Activated T-cell treated with anti-CD3 and anti-CD28 coated beads for 1 hour (primary cell): ENCODE results near the gene NRXN2.

Experiments used
- DNase-seq: peaks from one replicate; pipeline ENCODE4 v3.0.0-alpha.2; 2020; ENCODE audit warnings: low read depth

NRXN2 gene

DNA sequence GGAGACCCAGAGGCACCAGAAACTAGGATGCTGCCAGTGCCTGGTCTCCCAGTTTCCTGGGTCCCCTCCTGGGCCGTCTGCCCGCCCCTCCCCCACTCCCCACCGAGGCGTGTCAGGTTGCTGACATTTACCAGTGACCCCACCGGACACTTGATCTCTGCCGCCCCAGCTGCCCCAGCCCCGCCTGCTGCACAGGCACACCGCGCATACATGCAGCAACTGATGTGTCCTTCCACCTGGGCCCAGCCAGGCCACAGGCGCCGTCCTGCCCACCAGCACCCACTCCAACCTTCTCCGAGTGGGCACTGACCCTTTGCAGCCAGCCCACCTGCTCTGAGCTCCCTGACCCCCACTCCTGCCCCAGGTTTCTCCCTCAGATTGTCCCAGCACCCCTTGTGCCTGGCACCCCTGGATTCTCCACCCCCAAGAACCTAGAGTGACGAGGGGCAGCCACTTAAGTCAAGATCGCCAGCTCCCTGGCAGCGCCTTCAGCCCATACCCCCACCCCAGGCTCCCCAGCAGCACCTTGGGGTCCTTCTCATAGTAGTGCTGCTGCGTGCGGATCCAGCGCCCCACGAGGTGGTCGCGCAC is 36.2 kb upstream of the NRXN2 start:
- DNase-seq = no peak

DNA sequence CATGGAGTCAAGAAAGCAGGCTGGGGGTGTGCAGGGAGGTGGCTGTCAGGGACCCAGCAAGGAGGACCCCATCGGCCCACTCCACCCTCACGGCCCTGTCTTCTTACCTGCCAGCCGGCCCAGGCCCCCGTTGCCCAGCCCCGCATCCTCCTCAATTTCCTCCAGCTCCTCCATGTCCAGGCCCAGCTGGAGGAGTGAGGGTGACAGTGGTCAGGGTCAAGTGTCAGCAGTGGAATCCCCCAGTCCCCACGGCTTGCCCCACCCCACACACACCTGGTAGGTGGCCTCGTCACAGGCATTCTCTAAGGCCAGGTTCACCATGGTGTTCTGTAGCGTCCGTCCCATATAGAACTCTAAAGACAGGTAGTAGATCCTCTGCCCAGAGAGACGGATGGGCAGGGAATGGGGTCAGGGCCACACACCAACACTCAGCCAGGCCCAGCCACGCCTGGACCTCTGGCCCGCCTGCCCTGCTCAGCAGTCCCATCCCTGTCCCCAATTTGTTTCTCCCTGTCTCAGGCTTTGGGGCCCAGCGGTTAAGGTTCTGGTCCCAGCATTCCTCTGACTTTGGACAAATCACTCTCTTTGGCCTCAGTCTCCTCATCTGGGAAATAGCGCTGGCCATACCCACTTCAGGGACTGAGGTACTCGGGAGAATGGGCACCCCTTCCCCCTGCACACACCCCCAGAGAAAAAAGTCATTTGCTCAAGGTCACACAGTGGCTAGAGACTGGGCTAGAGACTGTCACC is 35.5 kb upstream of the NRXN2 start:
- DNase-seq = no peak

DNA sequence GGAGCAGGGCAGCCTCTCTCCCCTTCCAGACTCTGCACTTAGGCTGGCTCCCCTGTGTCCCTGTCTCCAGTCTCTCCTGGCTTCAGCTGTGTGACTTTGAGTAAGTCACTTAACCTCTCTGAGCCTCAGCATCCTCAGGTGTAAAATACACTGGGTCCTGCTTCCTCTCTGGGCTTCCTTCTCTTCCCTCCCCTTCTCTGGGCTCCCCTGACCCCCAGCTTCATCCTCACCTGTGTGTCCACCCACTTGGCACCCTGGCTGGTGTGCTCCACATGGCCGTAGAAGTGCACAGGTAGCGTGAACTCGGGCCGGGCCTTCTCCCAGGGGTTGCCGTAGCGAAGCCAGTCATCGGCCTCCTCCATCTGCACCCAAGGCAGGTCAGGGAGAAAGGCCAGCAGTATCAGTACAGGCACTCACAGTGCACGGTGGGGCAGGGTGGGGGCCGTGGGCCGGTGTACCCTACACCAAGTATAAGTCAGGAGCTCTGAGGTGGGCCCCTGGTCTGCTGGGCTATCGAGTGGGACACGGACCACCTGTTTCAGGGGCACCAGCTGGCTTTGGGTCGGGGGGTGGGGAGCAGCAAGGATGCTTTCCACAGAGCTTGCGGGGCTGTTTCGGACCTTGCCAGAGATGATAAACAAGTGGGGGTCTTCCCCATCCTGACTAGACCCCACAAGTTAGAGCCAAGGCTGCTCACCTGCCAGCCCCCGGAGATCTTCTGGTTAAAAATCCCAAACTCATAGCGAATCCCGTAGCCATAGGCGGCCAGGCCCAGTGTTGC is 34.7 kb upstream of the NRXN2 start:
- no peak for DNase-seq

DNA sequence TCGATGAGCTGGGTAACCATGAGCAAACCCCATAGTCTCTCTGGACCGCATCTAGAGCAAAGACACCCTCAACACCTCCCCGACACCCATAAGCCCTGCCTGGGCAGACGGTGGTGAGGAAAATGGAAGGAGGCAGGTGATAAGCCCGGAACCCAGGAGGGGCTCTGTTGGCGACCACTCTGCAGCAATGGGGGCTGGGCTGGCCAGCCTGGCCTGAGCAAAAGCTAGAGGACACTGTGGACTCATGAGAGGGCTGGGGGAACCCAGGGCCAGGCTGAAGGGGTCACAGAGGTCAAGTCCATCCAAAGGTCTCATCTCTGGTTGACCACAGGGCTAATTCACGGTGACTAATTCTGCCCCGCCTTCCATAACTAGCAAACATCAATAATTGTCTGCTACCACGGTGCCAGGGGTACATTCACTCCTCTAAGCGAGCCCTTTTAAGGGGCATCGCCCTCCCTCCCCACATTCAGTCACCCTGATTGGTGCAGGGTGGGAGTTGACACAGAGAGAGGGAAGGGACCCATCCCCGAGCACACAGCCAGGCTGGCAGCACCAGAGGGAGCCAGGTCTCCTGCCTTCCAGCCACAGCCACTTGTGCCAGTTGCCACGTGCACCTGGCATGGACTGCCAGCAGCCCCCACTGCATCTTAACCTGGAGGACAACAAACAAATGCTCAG is 32.8 kb upstream of the NRXN2 start:
- DNase-seq = no peak

DNA sequence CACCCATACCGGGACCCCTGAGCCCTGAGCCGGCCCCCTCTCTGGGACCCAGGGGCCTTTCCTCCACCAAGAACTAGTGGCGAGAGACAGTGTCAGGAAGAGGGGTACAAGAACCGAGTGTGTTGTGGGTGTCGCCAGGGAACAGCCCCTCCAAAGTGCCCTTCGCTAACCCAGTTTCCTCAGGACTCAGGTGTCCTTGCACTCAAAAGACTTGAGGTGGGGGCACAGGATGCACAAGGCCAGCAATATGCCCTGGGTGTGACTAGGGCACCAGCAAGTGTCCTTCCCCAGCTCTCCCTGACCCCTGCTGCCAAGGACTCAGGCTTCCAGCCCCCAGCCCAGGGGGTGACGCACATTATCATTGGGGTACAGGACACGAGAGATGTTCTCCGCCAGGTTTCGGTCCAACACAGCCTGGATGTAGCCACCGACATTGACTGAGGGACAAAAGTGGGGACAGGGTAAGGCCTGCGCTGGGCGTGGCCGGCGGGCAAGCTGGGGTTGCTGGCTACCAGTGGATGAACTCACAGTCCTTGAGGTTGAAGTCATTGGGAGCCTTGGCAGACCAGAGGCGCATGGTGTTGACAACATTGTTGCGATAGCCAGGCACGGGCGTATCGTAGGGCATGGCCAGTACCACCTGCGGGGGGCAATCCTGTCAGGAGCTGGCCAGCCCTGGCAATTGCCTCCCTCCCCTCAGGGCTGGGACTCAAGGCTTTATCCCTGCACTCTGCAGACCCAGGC is 32.1 kb upstream of the NRXN2 start:
- DNase-seq = no peak

DNA sequence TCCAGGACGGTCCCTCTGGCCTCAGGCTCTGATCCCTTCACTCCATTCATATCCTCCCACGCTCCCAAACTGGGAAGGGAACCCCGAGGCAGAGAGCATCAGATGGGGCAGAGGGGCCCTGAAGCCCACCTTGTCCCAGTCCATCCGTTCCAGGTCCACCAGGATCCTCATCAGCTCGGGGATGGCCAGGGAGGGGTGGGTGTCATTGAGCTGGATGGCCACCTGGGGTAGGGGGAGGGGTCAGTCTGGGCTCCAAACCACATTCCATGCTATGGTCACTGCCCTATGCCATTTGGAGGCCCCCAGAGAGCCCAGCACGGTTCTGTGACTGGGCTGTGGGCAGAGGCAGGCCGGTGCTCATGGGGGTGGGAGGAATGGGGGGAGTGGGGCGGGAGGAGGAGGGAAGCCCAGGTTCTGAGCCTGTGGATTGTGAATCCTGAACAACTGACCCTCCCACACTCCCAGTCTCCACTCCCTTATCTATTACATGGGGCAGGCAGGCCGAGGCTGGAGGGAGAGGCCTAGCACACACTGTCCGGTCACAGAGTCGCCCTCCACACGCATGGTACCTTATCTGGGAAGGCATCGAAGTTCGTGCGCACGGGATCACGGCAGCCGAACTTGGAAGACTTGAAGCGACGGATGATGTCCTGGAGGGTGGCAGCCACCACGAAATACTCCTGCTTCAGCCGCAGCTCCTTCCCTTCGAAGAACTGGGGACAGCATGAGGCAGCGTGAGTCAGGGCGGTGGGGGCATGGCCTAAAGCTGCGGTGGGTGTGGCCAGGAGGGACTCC is 31.3 kb upstream of the NRXN2 start:
- DNase-seq = no peak

DNA sequence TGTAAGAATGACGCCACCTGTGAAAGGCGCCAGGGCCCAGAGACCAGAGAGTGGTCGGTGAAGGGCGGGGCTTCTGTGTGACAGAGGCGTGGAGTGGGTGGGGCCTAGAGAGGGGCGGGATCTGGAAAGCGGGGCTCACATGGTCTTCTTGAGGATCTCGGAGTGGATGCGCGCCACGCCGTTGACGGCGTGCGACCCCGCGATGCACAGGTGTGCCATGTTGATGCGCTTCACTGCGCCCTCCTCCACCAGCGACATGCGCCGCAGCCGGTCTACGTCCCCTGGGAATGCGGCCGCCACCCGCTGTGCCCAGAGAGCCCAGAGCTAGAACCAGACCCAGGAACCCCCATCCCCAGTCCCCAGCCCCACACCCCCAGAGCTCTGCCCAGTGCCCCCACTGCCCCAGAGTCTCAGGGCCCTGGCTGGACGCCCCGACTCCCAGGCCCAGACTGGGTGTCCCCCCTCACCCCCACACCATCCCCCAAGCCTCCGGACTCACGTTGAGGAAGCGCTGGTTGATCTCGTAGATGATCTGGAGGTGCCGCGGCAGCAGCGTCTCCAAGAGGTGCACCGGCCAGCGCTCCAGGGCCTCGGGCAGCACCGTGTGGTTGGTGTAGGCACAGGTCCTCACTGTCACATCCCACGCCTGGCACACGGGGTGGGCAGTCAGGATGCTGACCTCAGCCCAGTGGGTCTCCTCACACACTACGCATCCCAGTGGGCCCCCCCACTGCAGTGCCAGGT is 30.6 kb upstream of the NRXN2 start:
- no peak for DNase-seq

DNA sequence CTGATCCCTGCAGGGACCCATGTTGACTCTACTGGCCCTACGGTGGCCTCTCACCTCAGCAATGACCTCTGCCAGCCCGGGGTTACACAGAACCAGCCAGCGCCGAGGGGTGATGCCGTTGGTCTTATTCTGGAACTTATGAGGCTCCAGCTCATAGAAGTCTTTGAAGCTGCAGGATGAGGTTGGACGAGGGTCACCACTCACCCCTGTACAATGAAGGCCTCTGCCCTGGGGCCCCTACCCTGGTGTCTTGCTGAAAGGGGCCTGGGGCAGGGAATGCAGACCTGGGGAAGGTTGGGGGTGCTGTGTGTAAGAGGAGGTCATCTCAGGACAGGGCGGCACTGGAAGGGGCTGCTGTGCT is 30.0 kb upstream of the NRXN2 start:
- no peak for DNase-seq

DNA sequence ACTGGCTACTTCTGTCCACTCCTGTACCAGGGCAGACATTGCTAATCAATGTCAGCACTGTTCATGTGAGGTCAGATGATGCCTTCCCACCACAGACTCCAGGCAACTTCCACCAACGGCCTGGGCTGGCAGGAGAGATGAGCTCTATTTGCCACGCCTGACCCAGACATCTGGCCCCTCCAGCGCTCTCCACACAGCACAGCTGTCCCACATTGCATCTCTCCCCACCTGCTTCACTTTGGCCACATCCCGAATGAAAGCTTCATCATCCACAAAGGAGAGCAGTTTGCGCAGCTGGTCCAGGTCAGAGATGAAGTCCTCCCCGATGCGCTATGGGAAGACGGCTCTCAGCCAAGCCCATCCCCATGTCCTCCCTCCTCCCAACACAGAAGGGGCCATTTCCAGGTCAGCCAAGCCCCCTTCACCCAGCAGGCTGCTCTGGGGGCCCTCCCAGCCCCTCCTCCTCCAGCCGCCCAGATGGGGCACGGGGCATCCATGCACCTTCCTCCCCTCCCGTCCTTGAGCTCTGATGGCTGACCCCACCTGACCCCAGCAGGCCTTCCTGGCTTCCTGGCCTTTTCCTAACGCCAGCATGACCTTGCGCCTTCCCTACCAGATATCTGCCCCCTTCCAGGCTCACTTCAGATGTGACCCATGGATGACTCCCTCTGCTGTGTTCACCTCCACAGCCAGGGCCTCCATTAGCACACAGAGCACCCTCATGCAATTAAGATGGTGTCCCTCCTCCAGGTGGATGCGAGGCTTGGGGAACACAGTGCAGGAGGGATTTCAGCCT is 29.4 kb upstream of the NRXN2 start:
- no peak for DNase-seq

DNA sequence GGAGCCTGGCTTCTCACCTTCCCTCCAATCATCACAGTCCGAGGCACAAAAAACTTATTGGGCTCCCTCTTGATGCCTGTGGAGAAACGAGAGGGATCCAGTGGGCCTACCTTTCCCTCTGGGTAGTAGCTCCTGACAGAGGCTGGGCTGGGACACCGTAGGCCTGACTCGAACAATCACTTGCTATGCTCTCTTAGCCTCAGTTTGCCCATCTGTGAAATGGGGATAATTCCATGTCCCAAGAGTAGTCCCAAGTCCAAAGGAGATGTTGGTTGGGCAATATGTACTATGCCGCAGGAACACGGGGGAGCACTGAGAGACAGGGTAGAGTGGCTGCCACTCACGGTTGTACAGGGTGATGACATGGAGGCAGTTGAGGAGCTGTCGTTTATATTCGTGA is 28.6 kb upstream of the NRXN2 start:
- DNase-seq = no peak

DNA sequence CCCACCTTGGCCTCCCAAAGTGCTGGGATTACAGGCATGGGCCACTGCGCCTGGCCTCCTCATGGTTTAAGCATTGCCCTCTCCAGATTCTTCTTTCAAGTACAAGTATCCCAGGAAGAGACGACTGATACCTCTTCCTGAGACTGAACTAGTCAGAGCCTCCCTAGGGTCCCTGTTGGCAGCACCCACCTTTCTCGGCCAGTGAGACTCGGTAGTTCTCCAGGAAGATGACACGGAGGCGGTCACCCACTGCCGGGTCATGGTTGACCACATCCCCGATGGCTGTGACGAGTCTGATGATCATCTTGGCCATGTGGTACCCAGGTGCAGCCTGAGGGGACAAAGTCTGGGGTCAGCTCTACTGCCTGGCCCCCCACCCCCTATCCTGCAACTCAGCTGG is 28.1 kb upstream of the NRXN2 start:
- DNase-seq = no peak

DNA sequence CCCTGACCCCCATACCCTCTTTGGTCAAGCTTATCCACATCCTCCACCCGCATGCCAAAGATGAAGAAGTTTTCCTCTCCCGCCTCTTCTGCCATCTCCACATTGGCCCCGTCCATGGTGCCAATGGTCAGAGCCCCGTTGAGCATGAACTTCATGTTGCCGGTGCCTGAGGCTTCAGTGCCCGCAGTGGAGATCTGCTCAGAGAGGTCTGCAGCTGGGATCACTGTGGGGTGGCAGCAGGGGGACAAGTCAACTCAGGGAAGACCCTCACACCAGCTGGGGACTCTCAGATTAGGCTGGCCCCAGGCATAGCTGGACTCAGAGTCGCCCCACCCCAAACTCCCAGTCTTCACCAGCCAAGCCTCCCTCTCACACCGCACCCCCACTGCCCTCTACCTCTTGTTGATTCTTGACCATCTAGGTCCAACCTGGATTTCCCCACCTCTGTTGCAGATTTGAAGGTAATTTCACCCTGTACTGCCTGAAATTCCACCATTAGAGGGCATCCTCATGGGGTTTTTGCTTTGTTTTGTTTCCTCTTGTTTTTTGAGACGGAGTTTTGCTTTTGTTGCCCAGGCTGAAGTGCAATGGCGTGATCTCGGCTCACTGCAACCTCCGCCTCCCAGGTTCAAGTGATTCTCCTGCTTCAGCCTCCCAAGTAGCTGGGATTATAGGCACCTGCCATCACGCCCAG is 27.5 kb upstream of the NRXN2 start:
- DNase-seq = no peak

DNA sequence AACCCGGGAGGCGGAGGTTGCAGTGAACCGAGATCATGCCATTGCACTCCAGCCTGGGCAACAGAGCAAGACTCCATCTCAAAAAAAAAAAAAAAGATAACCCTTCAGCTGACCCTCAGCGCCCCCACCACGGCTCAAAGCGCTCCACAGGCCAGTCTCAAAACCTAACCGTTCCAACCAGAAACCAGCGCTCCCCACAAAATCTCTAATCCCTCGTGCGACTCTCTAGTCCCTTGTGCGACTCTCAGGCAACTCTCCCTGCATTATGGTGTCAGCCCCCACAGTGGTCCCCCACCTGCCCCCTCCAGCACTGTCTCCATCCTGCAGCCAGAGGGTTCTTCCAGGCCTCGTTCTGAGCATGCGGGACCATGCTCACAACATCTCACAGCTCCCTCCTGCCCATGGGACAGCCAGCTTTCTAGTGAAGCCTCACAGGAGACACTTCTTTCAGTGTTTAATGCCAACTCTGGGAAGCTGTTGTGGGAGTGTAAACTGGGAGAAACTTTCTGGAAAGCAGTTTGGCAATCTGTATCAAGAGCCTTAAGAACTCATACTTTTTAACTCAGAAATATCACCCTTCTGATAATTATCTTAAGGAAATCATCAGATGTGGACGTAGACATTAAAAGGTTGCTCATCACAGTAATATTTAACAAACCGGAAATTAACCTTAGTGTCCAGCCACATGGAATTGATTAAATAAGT is 25.1 kb upstream of the NRXN2 start:
- no peak for DNase-seq

DNA sequence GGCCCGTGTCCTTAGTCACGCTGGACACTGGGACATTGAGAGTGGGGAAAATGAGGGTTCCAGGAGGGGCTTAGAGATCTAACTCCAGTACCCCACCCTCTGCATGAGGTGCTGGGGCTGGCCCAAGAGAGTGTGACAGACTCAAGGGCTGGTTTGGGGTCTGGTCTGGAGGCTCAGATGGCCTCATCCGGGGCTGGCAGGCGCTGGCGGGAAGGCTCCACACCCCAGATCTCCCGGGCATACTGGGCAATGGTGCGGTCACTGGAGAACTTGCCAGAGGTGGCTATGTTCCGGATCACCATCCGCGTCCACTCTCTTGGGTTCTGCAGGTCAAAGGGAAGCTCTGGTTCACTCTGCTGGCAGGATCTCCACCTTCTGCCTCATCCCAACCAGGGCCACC is 23.5 kb upstream of the NRXN2 start:
- DNase-seq = no peak

DNA sequence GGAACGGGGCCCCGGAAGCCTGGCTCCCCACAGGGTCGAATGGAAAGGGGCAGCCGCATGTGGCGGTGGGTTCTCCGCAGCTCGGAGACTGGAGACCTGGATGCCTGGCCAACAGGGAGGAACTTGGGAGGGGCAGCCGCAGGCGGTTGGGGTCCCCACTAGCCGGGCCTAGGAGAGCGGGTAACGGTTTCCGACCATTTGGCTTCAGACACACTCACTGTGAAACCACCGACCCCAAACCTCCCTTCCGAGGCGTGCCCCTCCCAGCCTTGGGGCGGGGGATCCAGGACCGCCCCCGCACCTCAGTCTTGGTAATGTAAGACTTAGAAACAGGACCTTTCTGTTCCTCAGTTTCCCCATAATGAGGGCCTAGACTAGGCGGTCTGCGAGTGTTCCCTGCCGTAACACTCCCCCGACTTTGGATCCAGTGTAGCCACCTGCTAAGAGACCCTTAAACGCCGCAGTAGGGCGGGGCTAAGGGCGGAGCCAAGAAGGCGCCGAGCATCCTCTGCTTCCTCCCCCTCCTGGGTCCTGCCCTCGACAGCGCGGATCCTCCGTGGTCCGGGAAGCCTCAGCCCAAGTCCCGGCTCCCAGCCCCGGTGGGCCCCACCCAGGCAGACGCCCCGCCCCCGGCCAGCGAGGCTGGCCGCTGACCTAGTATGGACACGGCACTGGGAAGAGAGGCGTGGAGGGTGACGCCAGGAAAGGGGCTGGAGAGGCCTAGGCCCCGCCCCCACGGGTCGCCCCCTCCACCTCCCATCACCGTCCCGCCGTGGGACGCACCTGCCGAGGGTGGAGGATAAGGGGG is 22.7 kb upstream of the NRXN2 start:
- DNase-seq = peak; percentile 73

DNA sequence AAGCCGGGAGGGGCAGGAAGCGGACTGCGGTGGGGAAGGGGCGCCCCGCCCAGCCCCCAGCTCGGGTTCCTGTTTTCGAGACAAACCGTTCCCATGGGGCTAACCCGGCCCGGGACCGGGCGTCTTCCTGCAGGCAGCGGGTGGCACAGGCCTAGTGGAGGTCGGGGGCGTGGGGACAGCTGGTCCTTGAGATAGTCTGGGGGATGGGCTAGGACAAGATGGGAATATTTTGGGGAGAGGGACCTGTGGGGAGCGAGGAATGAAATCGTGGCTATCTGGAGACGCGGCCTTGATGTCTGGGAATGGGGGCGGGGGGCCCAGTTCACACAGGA is 22.2 kb upstream of the NRXN2 start:
- DNase-seq = peak; percentile 76

DNA sequence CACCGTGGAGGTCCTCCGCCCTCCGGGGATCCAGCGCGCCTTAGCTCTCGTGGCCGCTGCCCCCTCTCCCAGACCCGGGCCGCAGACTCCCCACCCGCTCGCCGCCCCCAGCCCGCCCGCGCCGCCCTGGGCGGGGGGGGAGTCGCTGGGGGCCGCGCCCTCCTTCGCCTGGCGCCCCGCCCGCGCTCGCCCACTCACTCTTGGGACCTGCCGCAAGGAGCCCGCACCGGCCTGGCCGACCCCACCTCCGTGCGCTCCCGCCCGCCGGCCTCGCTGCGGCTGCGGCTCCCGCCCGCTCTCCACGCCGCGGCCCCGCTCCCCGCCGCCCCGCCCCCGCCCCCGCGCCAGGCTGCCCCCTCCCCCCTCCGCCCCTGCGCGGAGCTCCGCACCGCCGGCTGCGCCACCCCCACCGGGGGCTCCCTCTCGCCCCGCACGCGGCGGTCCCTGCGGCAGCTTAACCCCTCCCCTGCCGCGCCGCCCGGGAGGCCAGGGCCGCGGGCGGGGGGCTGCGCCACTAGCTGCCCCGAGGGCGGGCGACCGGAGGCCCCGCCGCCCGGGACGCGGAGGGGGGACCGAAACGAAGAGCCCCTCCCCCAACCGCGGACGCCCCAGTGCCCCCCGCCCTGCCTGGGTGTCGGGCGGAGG is 21.7 kb upstream of the NRXN2 start:
- no peak for DNase-seq
